H9 (cell line): ENCODE data around the gene RYR3. TPM values are rescaled to one million over a fixed set of nuclear protein-coding genes. Genes with fewer than 3 reads are reported as not detected.

Experiments used
- DNase-seq: peaks from one replicate; pipeline ENCODE4 v3.0.0-alpha.2; 2017
- H2AFZ ChIP-seq: one replicate; pipeline ENCODE4 v1.6.1; 2013; ENCODE audit warnings: mild to moderate bottlenecking, low read length, control low read depth, moderate library complexity
- H2AK5ac ChIP-seq: 2 replicates; pipeline ENCODE4 v1.6.1; 2013; ENCODE audit warnings: low read length, control low read depth, mixed read lengths; ENCODE audit not compliant: insufficient read length
- H2BK120ac ChIP-seq: one replicate; pipeline ENCODE4 v1.6.1; 2013; ENCODE audit warnings: low read depth, mild to moderate bottlenecking, low read length, control low read depth, inconsistent platforms; ENCODE audit not compliant: poor library complexity, severe bottlenecking
- H2BK12ac ChIP-seq: 2 replicates; pipeline ENCODE4 v1.6.1; 2013; ENCODE audit warnings: low read length, control low read depth, mixed read lengths, low read depth; ENCODE audit not compliant: insufficient read length
- H2BK15ac ChIP-seq: 2 replicates; pipeline ENCODE4 v1.6.1; 2013; ENCODE audit warnings: low read depth, low read length, control low read depth
- H2BK20ac ChIP-seq: one replicate; pipeline ENCODE4 v1.6.1; 2013; ENCODE audit warnings: low read depth, mild to moderate bottlenecking, low read length, control low read depth, inconsistent platforms; ENCODE audit not compliant: poor library complexity, severe bottlenecking
- H2BK5ac ChIP-seq: 2 replicates; pipeline ENCODE4 v1.6.1; 2013; ENCODE audit warnings: low read length, control low read depth, mixed read lengths; ENCODE audit not compliant: insufficient read length
- H3K14ac ChIP-seq: 2 replicates; pipeline ENCODE4 v1.6.1; 2013; ENCODE audit warnings: low read length, control low read depth; ENCODE audit not compliant: insufficient read depth
- H3K18ac ChIP-seq: 2 replicates; pipeline ENCODE4 v1.6.1; 2013; ENCODE audit warnings: low read depth, mild to moderate bottlenecking, mixed read lengths, low read length, control low read depth; ENCODE audit not compliant: insufficient read length
- H3K23ac ChIP-seq: 2 replicates; pipeline ENCODE4 v1.6.1; 2013; ENCODE audit warnings: low read length, control low read depth, mixed read lengths, low read depth; ENCODE audit not compliant: insufficient read length
- H3K23me2 ChIP-seq: 2 replicates; pipeline ENCODE4 v1.6.1; 2013; ENCODE audit warnings: low read depth, mild to moderate bottlenecking, mixed read lengths, low read length, control low read depth; ENCODE audit not compliant: insufficient read length, poor library complexity, severe bottlenecking
- H3K27ac ChIP-seq: 2 replicates; pipeline ENCODE4 v1.5.1; 2013; ENCODE audit warnings: low read length, control low read depth, mixed read lengths, low read depth; ENCODE audit not compliant: insufficient read length
- H3K27me3 ChIP-seq: 2 replicates; pipeline ENCODE4 v1.6.1; 2013; ENCODE audit warnings: low read length, control low read depth, inconsistent platforms; ENCODE audit not compliant: insufficient read depth
- H3K4ac ChIP-seq: 2 replicates; pipeline ENCODE4 v1.6.1; 2013; ENCODE audit warnings: low read depth, mild to moderate bottlenecking, control low read depth, inconsistent platforms, low read length, moderate library complexity
- H3K4me1 ChIP-seq: 2 replicates; pipeline ENCODE4 v1.6.1; 2013; ENCODE audit warnings: low read length, control low read depth, inconsistent platforms; ENCODE audit not compliant: insufficient read depth
- H3K4me2 ChIP-seq: 2 replicates; pipeline ENCODE4 v1.6.1; 2013; ENCODE audit warnings: low read length, control low read depth, mixed read lengths; ENCODE audit not compliant: insufficient read length, insufficient read depth
- H3K56ac ChIP-seq: 2 replicates; pipeline ENCODE4 v1.6.1; 2013; ENCODE audit warnings: low read depth, mild to moderate bottlenecking, mixed read lengths, low read length, control low read depth; ENCODE audit not compliant: insufficient read length
- H3K79me1 ChIP-seq: 2 replicates; pipeline ENCODE4 v1.6.1; 2013; ENCODE audit warnings: low read depth, mild to moderate bottlenecking, moderate library complexity, low read length, control low read depth, inconsistent platforms; ENCODE audit not compliant: insufficient read depth, poor library complexity, severe bottlenecking
- H3K79me2 ChIP-seq: 2 replicates; pipeline ENCODE4 v1.6.1; 2013; ENCODE audit warnings: low read length, control low read depth, inconsistent platforms; ENCODE audit not compliant: insufficient read depth
- H3K9ac ChIP-seq: 2 replicates; pipeline ENCODE4 v1.6.1; 2013; ENCODE audit warnings: low read length, control low read depth, mixed read lengths; ENCODE audit not compliant: insufficient read length; ENCODE audit errors: extremely low read depth
- H3K9me3 ChIP-seq: one replicate; pipeline ENCODE4 v1.6.1; 2013; ENCODE audit warnings: low read depth, low read length, inconsistent platforms; ENCODE audit not compliant: control insufficient read depth
- H3T11ph ChIP-seq: one replicate; pipeline ENCODE4 v1.6.1; 2013; ENCODE audit warnings: mild to moderate bottlenecking, low read length, control low read depth, inconsistent platforms
- H4K20me1 ChIP-seq: one replicate; pipeline ENCODE4 v1.6.1; 2013; ENCODE audit not compliant: control insufficient read depth, insufficient read length, insufficient read depth
- H4K5ac ChIP-seq: 2 replicates; pipeline ENCODE4 v1.6.1; 2013; ENCODE audit warnings: low read depth, mild to moderate bottlenecking, mixed read lengths, low read length, control low read depth; ENCODE audit not compliant: insufficient read length
- H4K8ac ChIP-seq: replicated peaks from 2 replicates; pipeline ENCODE4 v1.6.1; 2013; ENCODE audit warnings: low read length, control low read depth, mixed read lengths, low read depth; ENCODE audit not compliant: insufficient read length
- H4K91ac ChIP-seq: 2 replicates; pipeline ENCODE4 v1.6.1; 2013; ENCODE audit warnings: low read depth, mild to moderate bottlenecking, moderate library complexity, mixed read lengths, low read length, control low read depth; ENCODE audit not compliant: insufficient read length
- H3K27ac Mint-ChIP-seq, 3 experiments: 2 replicates in 2 of 3; 3 replicates in 1 of 3; pipeline ENCODE4 v1.8.0; 2020 to 2021; ENCODE audit warnings: mixed read lengths in 3 of 3, mild to moderate bottlenecking in 1 of 3, moderate library complexity in 1 of 3
- H3K27me3 Mint-ChIP-seq: 2 replicates; pipeline ENCODE4 v1.8.0; 2021; ENCODE audit warnings: low read depth, mild to moderate bottlenecking, moderate library complexity, mixed read lengths
- H3K36me3 Mint-ChIP-seq, 3 experiments: 2 replicates in 2 of 3; 3 replicates in 1 of 3; pipeline ENCODE4 v1.8.0; 2020 to 2021; ENCODE audit warnings: low read depth in 3 of 3, mixed read lengths in 3 of 3; ENCODE audit not compliant: insufficient read depth in 1 of 3
- H3K4me1 Mint-ChIP-seq, 2 experiments: 2 replicates each; pipeline ENCODE4 v1.8.0; 2020; ENCODE audit warnings: mixed read lengths in 2 of 2
- H3K4me3 Mint-ChIP-seq, 2 experiments: 2 replicates in 1 of 2; 3 replicates in 1 of 2; pipeline ENCODE4 v1.8.0; 2020 to 2021; ENCODE audit warnings: mild to moderate bottlenecking in 2 of 2, mixed read lengths in 2 of 2, moderate library complexity in 1 of 2
- H3K9me3 Mint-ChIP-seq, 2 experiments: 2 replicates in 1 of 2; 3 replicates in 1 of 2; pipeline ENCODE4 v1.8.0; 2020; ENCODE audit warnings: mild to moderate bottlenecking in 2 of 2, mixed read lengths in 2 of 2, moderate library complexity in 1 of 2
- WGBS: extraction: QIAGEN DNeasy Blood & Tissue Kit; methylation state at CpG from one replicate; pipeline ENCODE4 v1.1.7; 2013; ENCODE audit warnings: missing lambda C conversion rate, low lambda C conversion rate, mixed read lengths; ENCODE audit not compliant: insufficient read length; ENCODE audit errors: extremely low coverage; 5-methylcytosine and 5-hydroxymethylcytosine counted together
- total RNA-seq: library from RNA; stranded (reverse); gene quantifications from 2 replicates; pipeline ENCODE4 v1.2.1, GENCODE V29; 2021
- TF ChIP-seq, protein P1 (sequence below): fragments of 200-600 bp; sonication (generic); conservative IDR thresholded peaks from 3 replicates; pipeline ENCODE4 v1.8.0; 2021; ENCODE audit warnings: antibody characterized with exemption, mild to moderate bottlenecking

The RYR3 gene
- total RNA-seq, 1 experiment from 2014 or later: 0.85 TPM

DNA sequence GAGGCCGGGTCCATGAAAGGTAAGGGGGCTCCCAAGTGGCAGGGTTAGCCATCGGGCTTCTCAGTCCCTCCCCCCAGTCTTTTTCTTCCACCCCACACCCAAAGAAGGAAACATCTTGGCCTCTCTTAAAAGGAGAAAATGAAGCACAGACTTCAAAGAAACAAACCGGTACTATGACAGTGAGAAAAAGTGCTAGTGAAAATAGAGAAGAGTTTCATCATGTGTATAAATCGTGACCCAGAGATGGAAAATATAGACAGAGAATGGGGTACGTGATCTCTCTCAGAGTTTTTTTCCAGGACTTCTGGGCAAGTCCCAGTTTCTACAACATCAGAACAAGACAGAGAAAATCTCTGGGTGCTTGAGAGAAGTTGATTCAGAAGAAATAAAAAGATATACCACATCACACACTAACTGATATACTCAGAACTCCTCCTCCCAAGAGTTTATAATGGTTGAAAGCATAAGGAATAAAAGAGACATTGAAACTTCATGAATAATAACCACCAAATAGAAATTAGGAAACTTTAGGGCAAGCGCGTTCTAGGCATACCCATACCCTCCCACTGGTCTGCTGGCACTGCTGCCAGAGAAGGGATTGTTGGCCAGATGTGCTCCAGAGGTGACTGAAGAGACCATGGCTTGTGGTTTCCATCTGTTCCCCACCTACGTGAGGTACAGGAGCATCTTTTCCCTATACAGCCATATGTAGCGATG, 338.6 kb downstream of the RYR3 start:
- Mint-ChIP-seq H3K9me3 (no peaks in the 10 kb centered on the region), H3K4me1 (peaks cover 0 to 3% of the 10 kb centered on the region in 2 experiments; a peak in 2 of 4 replicates), H3K27ac (no peak overlapping the region), H3K27me3 (no peaks in the 10 kb centered on the region), H3K36me3 (no peaks in the 10 kb centered on the region; a peak in 1 of 7 replicates), H3K4me3 (no peak overlapping the region)
- H3K56ac ChIP-seq: no peak overlapping the region
- no peak overlapping the region for H2BK12ac ChIP-seq
- DNase-seq: no peak
- H3K14ac ChIP-seq: no peak overlapping the region
- no peak overlapping the region for H2BK120ac ChIP-seq
- no peak overlapping the region for H4K5ac ChIP-seq
- H3K27me3 ChIP-seq: no peaks in the 10 kb centered on the region
- TF ChIP-seq, protein P1, sequence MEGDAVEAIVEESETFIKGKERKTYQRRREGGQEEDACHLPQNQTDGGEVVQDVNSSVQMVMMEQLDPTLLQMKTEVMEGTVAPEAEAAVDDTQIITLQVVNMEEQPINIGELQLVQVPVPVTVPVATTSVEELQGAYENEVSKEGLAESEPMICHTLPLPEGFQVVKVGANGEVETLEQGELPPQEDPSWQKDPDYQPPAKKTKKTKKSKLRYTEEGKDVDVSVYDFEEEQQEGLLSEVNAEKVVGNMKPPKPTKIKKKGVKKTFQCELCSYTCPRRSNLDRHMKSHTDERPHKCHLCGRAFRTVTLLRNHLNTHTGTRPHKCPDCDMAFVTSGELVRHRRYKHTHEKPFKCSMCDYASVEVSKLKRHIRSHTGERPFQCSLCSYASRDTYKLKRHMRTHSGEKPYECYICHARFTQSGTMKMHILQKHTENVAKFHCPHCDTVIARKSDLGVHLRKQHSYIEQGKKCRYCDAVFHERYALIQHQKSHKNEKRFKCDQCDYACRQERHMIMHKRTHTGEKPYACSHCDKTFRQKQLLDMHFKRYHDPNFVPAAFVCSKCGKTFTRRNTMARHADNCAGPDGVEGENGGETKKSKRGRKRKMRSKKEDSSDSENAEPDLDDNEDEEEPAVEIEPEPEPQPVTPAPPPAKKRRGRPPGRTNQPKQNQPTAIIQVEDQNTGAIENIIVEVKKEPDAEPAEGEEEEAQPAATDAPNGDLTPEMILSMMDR: no peak
- no peak overlapping the region for H2AFZ ChIP-seq
- H4K8ac ChIP-seq: no peak overlapping the region
- no peak overlapping the region for H3T11ph ChIP-seq
- H3K4me1 ChIP-seq: no peaks in the 10 kb centered on the region
- H3K23me2 ChIP-seq: no peaks in the 10 kb centered on the region
- no peak overlapping the region for H4K91ac ChIP-seq
- no CpG with 5 or more reads among the region's 9 CpGs for WGBS
- no peak overlapping the region for H3K23ac ChIP-seq
- H3K79me2 ChIP-seq: no peaks in the 10 kb centered on the region
- no peak overlapping the region for H2BK20ac ChIP-seq
- H3K18ac ChIP-seq: no peak overlapping the region
- no peak overlapping the region for H2AK5ac ChIP-seq
- H3K9ac ChIP-seq: no peak overlapping the region
- H2BK5ac ChIP-seq: no peak overlapping the region
- H3K4ac ChIP-seq: no peak overlapping the region
- H4K20me1 ChIP-seq: no peaks in the 10 kb centered on the region
- H3K27ac ChIP-seq: no peak overlapping the region
- no peaks in the 10 kb centered on the region for H3K79me1 ChIP-seq
- no peak overlapping the region for H2BK15ac ChIP-seq
- no peaks in the 10 kb centered on the region for H3K9me3 ChIP-seq
- H3K4me2 ChIP-seq: no peak overlapping the region
